Measurements from ENCODE around the gene WIPF3. TPM values are rescaled to one million over a fixed set of nuclear protein-coding genes. Genes with fewer than 3 reads are reported as not detected.

Gene WIPF3
- total and polyA plus RNA-seq, 4 donors = 0.10 to 0.23 (median 0.14) TPM; not detected in 1

DNA sequence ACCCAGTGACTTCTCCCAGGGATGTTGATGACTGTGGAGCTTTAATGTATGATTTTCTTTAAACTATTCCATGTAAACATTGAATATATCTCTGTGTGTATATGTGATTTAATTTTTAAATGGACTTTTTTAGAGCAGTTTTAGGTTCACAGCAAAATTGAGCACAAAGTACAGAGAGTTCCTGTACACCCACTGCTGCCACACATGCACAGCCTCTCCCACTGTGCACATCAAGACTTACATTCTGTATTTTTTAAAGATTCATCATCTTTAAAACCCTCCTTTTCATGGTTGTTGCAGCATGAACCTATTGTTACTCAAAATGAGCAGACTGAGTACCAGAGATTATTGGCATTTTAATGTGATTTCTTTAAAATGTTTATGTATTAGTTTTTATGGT is 51.3 kb downstream of the WIPF3 start:
- Histone ChIP-seq H3K4me1 (ENCODE audit: control insufficient read depth in 4 of 4, insufficient read depth in 4 of 4, low read length in 3 of 4) (no peaks in the 10 kb centered on the region), H3K27ac (ENCODE audit: low read depth in 1 of 2, low read length in 2 of 2) (no peak overlapping the region), H3K9me3 (ENCODE audit: control insufficient read depth in 4 of 4, low read length in 3 of 4) (no peaks in the 10 kb centered on the region), H3K36me3 (ENCODE audit: control insufficient read depth in 4 of 4, insufficient read depth in 3 of 4, low read depth in 1 of 4, low read length in 3 of 4) (no peaks in the 10 kb centered on the region), H3K9ac (ENCODE audit: low read depth in 1 of 2, low read length in 2 of 2) (no peak overlapping the region), H3K4me3 (ENCODE audit: low read depth in 1 of 3, low read length in 3 of 3) (no peak overlapping the region), H3K27me3 (ENCODE audit: control insufficient read depth in 4 of 4, insufficient read depth in 4 of 4, low read length in 3 of 4) (peaks cover 0 to 2% (median 0%) of the 10 kb centered on the region in 4 donors)
- TF ChIP-seq, protein P1, sequence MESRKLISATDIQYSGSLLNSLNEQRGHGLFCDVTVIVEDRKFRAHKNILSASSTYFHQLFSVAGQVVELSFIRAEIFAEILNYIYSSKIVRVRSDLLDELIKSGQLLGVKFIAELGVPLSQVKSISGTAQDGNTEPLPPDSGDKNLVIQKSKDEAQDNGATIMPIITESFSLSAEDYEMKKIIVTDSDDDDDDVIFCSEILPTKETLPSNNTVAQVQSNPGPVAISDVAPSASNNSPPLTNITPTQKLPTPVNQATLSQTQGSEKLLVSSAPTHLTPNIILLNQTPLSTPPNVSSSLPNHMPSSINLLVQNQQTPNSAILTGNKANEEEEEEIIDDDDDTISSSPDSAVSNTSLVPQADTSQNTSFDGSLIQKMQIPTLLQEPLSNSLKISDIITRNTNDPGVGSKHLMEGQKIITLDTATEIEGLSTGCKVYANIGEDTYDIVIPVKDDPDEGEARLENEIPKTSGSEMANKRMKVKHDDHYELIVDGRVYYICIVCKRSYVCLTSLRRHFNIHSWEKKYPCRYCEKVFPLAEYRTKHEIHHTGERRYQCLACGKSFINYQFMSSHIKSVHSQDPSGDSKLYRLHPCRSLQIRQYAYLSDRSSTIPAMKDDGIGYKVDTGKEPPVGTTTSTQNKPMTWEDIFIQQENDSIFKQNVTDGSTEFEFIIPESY (IDR thresholded peaks at IDR 0.05) = no peak
- DNase-seq (ENCODE audit: low spot score) = no peak

DNA sequence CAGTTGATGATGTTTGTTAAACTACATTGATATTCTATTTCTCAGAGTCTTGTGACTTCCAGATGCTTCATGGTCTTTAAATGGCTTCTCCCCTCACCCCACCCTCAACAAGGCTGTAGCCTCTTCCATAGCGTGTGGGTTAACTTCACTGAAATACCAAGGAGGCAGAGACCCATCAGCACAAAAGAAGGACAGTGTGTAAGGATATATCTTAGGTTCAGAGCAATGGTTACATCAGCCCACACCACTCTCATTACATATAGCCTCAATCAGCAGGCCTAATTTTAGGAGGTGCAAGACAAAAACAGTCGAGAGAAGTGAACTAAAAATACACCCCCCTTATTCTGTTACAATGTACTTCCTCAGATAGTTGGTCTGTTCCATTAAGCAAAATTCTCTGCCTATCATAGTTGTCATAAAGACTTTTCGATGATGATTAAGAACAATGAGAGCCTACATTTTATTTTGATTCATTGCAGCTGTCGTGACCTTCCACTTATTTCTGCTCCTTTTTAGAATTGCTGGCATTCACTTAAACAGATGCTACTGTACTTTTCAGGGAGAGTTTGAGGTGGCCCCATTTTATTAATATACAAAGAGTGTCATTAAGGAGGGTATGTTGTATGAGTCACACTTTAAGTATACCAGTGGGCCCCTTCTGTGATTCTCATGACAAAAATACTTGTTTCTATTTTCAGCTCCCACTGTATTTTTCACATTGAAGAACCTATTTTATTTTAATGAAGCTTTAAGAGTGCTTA is 52.1 kb downstream of the WIPF3 start:
- WGBS = 83% methylated on average over 4 of the region's 4 CpGs
- H3K36me3 ChIP-seq (ENCODE audit: control insufficient read depth in 4 of 4, insufficient read depth in 3 of 4, low read depth in 1 of 4, low read length in 3 of 4) = no peaks in the 10 kb centered on the region

More for the DNA sequence above, 52.1 kb downstream of the WIPF3 start:
- Histone ChIP-seq H3K27ac (ENCODE audit: low read depth in 1 of 2, low read length in 2 of 2) (no peak overlapping the region), H3K27me3 (ENCODE audit: control insufficient read depth in 4 of 4, insufficient read depth in 4 of 4, low read length in 3 of 4) (no peaks in the 10 kb centered on the region), H3K9ac (ENCODE audit: low read depth in 1 of 2, low read length in 2 of 2) (no peak overlapping the region), H3K9me3 (ENCODE audit: control insufficient read depth in 4 of 4, low read length in 3 of 4) (no peaks in the 10 kb centered on the region), H3K4me1 (ENCODE audit: control insufficient read depth in 4 of 4, insufficient read depth in 4 of 4, low read length in 3 of 4) (no peaks in the 10 kb centered on the region), H3K4me3 (ENCODE audit: low read depth in 1 of 3, low read length in 3 of 3) (no peak overlapping the region)
- DNase-seq (ENCODE audit: low spot score) = no peak
- no peak for TF ChIP-seq RAD21 (IDR thresholded peaks at IDR 0.05)
- TF ChIP-seq, protein P2, sequence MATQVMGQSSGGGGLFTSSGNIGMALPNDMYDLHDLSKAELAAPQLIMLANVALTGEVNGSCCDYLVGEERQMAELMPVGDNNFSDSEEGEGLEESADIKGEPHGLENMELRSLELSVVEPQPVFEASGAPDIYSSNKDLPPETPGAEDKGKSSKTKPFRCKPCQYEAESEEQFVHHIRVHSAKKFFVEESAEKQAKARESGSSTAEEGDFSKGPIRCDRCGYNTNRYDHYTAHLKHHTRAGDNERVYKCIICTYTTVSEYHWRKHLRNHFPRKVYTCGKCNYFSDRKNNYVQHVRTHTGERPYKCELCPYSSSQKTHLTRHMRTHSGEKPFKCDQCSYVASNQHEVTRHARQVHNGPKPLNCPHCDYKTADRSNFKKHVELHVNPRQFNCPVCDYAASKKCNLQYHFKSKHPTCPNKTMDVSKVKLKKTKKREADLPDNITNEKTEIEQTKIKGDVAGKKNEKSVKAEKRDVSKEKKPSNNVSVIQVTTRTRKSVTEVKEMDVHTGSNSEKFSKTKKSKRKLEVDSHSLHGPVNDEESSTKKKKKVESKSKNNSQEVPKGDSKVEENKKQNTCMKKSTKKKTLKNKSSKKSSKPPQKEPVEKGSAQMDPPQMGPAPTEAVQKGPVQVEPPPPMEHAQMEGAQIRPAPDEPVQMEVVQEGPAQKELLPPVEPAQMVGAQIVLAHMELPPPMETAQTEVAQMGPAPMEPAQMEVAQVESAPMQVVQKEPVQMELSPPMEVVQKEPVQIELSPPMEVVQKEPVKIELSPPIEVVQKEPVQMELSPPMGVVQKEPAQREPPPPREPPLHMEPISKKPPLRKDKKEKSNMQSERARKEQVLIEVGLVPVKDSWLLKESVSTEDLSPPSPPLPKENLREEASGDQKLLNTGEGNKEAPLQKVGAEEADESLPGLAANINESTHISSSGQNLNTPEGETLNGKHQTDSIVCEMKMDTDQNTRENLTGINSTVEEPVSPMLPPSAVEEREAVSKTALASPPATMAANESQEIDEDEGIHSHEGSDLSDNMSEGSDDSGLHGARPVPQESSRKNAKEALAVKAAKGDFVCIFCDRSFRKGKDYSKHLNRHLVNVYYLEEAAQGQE (IDR thresholded peaks at IDR 0.05) = no peak
- TF ChIP-seq, protein P3, sequence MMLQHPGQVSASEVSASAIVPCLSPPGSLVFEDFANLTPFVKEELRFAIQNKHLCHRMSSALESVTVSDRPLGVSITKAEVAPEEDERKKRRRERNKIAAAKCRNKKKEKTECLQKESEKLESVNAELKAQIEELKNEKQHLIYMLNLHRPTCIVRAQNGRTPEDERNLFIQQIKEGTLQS (IDR thresholded peaks at IDR 0.05) = no peak
- TF ChIP-seq EGR1 (IDR thresholded peaks at IDR 0.05; ENCODE audit: low read depth in 2 of 2) = no peak
- TF ChIP-seq CTCF (IDR thresholded peaks at IDR 0.05; ENCODE audit: low read depth, low read length, missing input control) = no peak
- no peak for TF ChIP-seq TAF1 (conservative IDR thresholded peaks at IDR 0.05)
- no peak for TF ChIP-seq JUND (IDR thresholded peaks at IDR 0.05)
- TF ChIP-seq SP1 (IDR thresholded peaks at IDR 0.05) = no peak
- TF ChIP-seq FOXA2 (IDR thresholded peaks at IDR 0.05) = no peak
- TF ChIP-seq NR2F2 (IDR thresholded peaks at IDR 0.05) = no peak
- no peak for TF ChIP-seq YY1 (IDR thresholded peaks at IDR 0.05)
- TF ChIP-seq HNF4A (conservative IDR thresholded peaks at IDR 0.05) = no peak
- TF ChIP-seq HNF4G (IDR thresholded peaks at IDR 0.05) = no peak

Measured in liver (tissue), 9 donors.